ENCODE results near the gene ALKBH3.
A peak's percentile ranks its signal among the peaks of the same experiment; 100 is the strongest.

DNA sequence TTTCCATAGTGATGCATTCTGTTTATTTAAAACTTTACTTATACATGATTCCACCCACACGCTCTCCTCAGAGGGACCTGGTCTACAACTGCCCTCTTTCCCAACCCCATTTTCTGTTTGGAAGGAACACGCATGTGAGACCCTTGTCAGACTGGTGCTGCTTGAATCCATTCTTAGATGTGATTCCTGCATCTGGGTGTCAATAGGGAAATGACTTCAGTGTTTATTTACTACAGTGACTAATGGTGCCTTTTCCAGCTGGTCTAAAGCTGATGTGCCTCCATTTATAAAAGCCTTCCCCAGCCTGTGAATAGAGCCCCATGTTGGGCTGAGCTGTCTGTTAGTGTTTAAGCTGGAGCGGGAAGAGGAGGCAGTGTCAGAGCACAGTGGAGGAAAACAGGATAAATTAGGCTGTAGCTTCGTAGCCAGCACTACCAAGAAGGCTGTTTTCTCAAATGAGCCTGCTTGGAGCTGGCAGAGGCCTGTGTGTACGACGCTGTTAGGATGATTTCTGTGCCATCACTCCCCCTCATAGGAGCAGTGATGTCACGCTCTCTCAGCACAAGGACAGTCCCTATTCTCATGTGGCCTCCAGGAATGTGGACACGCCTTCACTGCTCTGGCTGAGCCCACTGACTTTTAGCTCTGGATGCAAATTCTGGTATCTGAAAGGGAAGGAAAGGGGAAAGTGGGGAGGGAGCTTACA lies 42.9 kb downstream of the ALKBH3 start:
- TF ChIP-seq POLR2AphosphoS5 (IDR thresholded peaks at IDR 0.05; ENCODE audit: low read depth, low read length) (no peak), GATA2 (CRISPR knock-in tag; IDR thresholded peaks at IDR 0.05) (no peak), YY1 (IDR thresholded peaks at IDR 0.05; ENCODE audit: low read depth) (no peak), EZH2phosphoT487 (IDR thresholded peaks at IDR 0.05; ENCODE audit: borderline replicate concordance, low read depth) (no peak), EP300 (IDR thresholded peaks at IDR 0.05; ENCODE audit: borderline replicate concordance in 1 of 2, low read depth in 1 of 2, low read length in 1 of 2) (no peak), FOXM1 (IDR thresholded peaks at IDR 0.05; ENCODE audit: low read depth) (no peak), MXI1 (IDR thresholded peaks at IDR 0.05; ENCODE audit: low read depth, low read length) (peak; percentile 37; the same call in 1 of the 2 replicates), GABPA (IDR thresholded peaks at IDR 0.05; ENCODE audit: low read depth) (no peak), FOSL2 (IDR thresholded peaks at IDR 0.05; ENCODE audit: borderline replicate concordance, low read depth) (no peak)
- TF ChIP-seq, protein P1, sequence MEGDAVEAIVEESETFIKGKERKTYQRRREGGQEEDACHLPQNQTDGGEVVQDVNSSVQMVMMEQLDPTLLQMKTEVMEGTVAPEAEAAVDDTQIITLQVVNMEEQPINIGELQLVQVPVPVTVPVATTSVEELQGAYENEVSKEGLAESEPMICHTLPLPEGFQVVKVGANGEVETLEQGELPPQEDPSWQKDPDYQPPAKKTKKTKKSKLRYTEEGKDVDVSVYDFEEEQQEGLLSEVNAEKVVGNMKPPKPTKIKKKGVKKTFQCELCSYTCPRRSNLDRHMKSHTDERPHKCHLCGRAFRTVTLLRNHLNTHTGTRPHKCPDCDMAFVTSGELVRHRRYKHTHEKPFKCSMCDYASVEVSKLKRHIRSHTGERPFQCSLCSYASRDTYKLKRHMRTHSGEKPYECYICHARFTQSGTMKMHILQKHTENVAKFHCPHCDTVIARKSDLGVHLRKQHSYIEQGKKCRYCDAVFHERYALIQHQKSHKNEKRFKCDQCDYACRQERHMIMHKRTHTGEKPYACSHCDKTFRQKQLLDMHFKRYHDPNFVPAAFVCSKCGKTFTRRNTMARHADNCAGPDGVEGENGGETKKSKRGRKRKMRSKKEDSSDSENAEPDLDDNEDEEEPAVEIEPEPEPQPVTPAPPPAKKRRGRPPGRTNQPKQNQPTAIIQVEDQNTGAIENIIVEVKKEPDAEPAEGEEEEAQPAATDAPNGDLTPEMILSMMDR (IDR thresholded peaks at IDR 0.05): no peak
- TF ChIP-seq, protein P2, sequence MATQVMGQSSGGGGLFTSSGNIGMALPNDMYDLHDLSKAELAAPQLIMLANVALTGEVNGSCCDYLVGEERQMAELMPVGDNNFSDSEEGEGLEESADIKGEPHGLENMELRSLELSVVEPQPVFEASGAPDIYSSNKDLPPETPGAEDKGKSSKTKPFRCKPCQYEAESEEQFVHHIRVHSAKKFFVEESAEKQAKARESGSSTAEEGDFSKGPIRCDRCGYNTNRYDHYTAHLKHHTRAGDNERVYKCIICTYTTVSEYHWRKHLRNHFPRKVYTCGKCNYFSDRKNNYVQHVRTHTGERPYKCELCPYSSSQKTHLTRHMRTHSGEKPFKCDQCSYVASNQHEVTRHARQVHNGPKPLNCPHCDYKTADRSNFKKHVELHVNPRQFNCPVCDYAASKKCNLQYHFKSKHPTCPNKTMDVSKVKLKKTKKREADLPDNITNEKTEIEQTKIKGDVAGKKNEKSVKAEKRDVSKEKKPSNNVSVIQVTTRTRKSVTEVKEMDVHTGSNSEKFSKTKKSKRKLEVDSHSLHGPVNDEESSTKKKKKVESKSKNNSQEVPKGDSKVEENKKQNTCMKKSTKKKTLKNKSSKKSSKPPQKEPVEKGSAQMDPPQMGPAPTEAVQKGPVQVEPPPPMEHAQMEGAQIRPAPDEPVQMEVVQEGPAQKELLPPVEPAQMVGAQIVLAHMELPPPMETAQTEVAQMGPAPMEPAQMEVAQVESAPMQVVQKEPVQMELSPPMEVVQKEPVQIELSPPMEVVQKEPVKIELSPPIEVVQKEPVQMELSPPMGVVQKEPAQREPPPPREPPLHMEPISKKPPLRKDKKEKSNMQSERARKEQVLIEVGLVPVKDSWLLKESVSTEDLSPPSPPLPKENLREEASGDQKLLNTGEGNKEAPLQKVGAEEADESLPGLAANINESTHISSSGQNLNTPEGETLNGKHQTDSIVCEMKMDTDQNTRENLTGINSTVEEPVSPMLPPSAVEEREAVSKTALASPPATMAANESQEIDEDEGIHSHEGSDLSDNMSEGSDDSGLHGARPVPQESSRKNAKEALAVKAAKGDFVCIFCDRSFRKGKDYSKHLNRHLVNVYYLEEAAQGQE (IDR thresholded peaks at IDR 0.05; ENCODE audit: low read depth, low read length): no peak

All from SK-N-SH (cell line).